Small intestine (tissue), 7 donors: ENCODE measurements around the gene ISYNA1. TPM values are rescaled to one million over a fixed set of nuclear protein-coding genes. Genes with fewer than 3 reads are reported as not detected.
A peak's percentile ranks its signal among the peaks of the same experiment; 100 is the strongest.

Experiments used
- DNase-seq, 2 donors: peaks; one replicate each; pipeline versions ENCODE4 v3.0.0 to v3.0.0-alpha.2; 2013
- FAIRE-seq: peaks from 2 replicates; lab custom pipeline; 2012; peaks lifted over from hg19 to GRCh38; lab: Jason Lieb, UNC
- H3K27ac ChIP-seq, 3 donors: one replicate each; pipeline ENCODE4 v1.5.1; 2013; ENCODE audit warnings: low read length in 2 of 3, mild to moderate bottlenecking in 2 of 3, control low read depth in 1 of 3, inconsistent platforms in 1 of 3, low read depth in 1 of 3, moderate library complexity in 1 of 3
- H3K27me3 ChIP-seq, 3 donors: one replicate each; pipeline ENCODE4 v1.6.1; 2013; ENCODE audit warnings: low read length in 3 of 3, inconsistent platforms in 1 of 3; ENCODE audit not compliant: control insufficient read depth in 3 of 3, insufficient read depth in 3 of 3
- H3K36me3 ChIP-seq, 3 donors: one replicate each; pipeline ENCODE4 v1.6.1; 2013; ENCODE audit warnings: low read length in 3 of 3, inconsistent platforms in 1 of 3, low read depth in 1 of 3, mild to moderate bottlenecking in 1 of 3, moderate library complexity in 1 of 3; ENCODE audit not compliant: control insufficient read depth in 3 of 3, insufficient read depth in 2 of 3
- H3K4me1 ChIP-seq, 3 donors: one replicate each; pipeline ENCODE4 v1.6.1; 2013; ENCODE audit warnings: low read length in 2 of 3, inconsistent platforms in 1 of 3, low read depth in 1 of 3, mild to moderate bottlenecking in 1 of 3, moderate library complexity in 1 of 3; ENCODE audit not compliant: control insufficient read depth in 3 of 3, insufficient read depth in 2 of 3
- H3K4me3 ChIP-seq, 3 donors: one replicate each; pipeline ENCODE4 v1.5.1; 2013; ENCODE audit warnings: low read length in 3 of 3, control low read depth in 1 of 3, inconsistent platforms in 1 of 3, low read depth in 1 of 3, mild to moderate bottlenecking in 1 of 3, moderate library complexity in 1 of 3
- H3K9me3 ChIP-seq, 2 donors: one replicate each; pipeline ENCODE4 v1.6.1; 2013; ENCODE audit warnings: low read depth in 1 of 2, low read length in 1 of 2; ENCODE audit not compliant: control insufficient read depth in 2 of 2, insufficient read depth in 1 of 2
- WGBS, 3 donors: extraction: QIAGEN DNeasy Blood & Tissue Kit; methylation state at CpG; one replicate each; pipeline ENCODE4 v1.1.7; 2013; 5-methylcytosine and 5-hydroxymethylcytosine counted together
- polyA plus RNA-seq, 4 donors: library from polyadenylated mRNA; stranded (reverse) in 3 of 4; unstranded in 1 of 4; fragments of 200-250 nt in 3 of 4; fragments of 120-200 nt in 1 of 4; gene quantifications; one replicate each; pipeline versions ENCODE4 v1.2.1 to v1.2.3, GENCODE V29; 2013
- donor health status: healthy with polysubstance abuse.
- donor health status: control.
- donor health status: control.
- donor health status: Bipolar disorder and iron deficiency.
- donor health status: healthy.

The ISYNA1 gene
- polyA plus RNA-seq, 4 donors: 4.5 to 72.1 (median 9.3) TPM

- WGBS, 3 donors: 53 to 84% (median 68%) methylated on average over 12 to 13 of the region's 13 CpGs
- DNase-seq: no peak
- no peak for FAIRE-seq
Measured at GRCh38 chr19:18429717-18430416, 8.1 kb downstream of the ISYNA1 start.

DNA sequence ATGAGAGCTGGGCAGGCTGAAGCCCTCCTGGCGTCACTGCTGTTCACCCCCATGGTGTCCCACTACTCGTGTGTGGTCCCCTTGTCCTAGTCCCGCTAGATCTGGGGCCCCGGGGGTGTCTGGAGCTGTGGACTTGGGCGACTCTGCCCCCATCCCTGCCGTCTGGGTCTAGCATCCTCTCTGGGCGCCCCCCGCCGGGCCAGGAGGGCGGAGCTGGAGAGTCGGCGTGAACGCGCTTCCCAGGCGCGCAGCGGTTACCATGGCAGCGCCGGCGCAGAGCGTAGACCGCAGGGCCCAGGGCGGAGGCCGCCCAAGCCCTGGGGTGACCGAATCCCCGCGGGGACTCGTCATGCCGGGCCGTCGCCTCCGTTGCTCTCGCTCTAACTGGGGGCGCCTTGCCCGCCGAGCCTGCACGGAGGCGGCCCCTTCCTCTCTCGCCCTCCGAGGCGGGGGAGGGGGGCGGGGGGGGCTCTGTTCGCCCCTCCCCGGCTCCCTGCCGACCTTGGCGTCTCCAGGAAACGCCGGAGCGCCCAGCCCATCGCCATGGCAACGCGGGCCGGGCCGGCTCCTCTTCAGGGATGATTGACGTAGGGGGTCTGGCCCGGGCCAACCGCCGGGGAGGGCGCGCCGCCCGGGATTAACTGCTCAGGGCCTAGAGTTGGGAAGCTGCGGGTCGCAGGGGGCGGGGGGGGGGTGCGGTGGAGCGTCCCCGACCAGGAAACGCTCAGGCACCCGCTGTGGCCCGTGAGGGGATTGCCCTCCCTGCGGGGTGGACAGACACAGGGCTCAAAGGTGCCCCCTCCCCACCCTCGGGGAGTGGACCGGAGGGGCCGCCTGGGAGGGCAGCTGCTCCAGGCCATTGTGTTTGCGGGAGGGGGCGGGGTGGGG, 8.9 kb downstream of the ISYNA1 start:
- DNase-seq (peak in 1 of 2 donors; percentile 87), FAIRE-seq (no peak)
- peak overlapping the region in 2 of 3 donors; percentile 69 to 78 for H3K27ac ChIP-seq
- H3K9me3 ChIP-seq: no peaks in the 10 kb centered on the region
- peaks cover 0 to 36% (median 0%) of the 10 kb centered on the region in 3 donors for H3K4me1 ChIP-seq
- H3K27me3 ChIP-seq: no peaks in the 10 kb centered on the region
- peak overlapping the region in 2 of 3 donors; percentile 29 to 38 for H3K4me3 ChIP-seq
- H3K36me3 ChIP-seq: peaks cover 0 to 89% (median 0%) of the 10 kb centered on the region in 3 donors
- WGBS, 3 donors: 25 to 71% (median 43%) methylated on average over 53 to 77 of the region's 77 CpGs

More at GRCh38 chr19:18429717-18430416, 8.1 kb downstream of the ISYNA1 start:
- Histone ChIP-seq H3K9me3 (no peaks in the 10 kb centered on the region), H3K27me3 (no peaks in the 10 kb centered on the region), H3K36me3 (peaks cover 0 to 94% (median 0%) of the 10 kb centered on the region in 3 donors), H3K27ac (peak overlapping the region in 1 of 3 donors; percentile 78), H3K4me3 (peak overlapping the region in 1 of 3 donors; percentile 29), H3K4me1 (peaks cover 0 to 33% (median 0%) of the 10 kb centered on the region in 3 donors)

DNA sequence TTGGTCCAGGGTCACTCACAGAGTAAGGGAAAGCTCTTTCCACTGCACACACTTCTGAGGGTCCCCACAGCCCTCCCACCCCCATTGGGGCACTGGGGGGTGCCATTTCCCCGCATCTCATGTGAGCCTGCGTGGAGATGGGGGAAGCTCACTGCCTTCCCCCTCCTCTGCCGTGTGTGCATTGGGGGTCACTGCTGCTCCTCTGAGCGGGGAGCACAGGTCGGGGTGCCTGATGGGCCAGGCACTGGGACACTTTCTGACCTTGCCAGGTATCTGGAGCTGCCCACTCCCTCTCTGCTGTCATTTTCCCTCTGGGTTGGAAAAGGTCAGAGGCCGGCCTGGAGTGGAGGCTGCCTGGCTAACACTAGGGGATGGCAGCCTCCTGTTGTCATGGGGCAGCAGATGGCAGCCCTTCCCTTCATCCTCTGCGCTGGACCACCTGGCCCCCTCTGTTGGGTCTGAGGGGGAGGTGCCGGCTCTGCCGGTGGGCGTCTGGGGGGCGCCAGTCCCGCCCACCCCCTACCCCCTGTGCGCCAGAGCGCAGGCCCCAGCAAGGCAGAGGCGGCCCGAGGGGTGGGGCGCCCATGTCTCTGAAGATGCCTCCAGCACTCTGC, 9.7 kb downstream of the ISYNA1 start:
- Histone ChIP-seq H3K4me3 (no peak overlapping the region), H3K27me3 (no peaks in the 10 kb centered on the region), H3K4me1 (peaks cover 0 to 43% (median 0%) of the 10 kb centered on the region in 3 donors), H3K27ac (peak overlapping the region in 2 of 3 donors; percentile 69 to 78), H3K9me3 (no peaks in the 10 kb centered on the region), H3K36me3 (peaks cover 0 to 93% (median 0%) of the 10 kb centered on the region in 3 donors)
- 70 to 91% (median 81%) methylated on average over 16 to 17 of the region's 17 CpGs for WGBS, 3 donors
- DNase-seq (no peak), FAIRE-seq (no peak)

DNA sequence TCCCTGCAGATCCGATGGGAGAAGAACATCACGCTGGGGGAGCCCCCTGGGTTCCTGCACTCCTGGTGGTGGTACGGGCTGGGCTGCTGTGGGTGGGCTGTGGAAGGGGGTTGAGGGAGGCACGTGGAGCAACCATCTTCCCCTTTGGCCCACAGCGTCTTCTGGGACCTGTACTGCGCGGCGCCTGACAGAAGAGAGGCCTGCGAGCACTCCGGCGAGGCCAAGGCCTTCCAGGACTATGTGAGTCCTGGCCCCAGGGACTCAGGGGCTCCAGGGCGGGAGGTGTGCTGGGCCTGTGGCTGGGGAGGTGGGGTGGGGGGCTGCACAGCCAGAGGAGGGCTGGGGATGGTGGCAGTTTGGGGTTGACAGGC, 10.2 kb downstream of the ISYNA1 start:
- Histone ChIP-seq H3K36me3 (peaks cover 0 to 93% (median 0%) of the 10 kb centered on the region in 3 donors), H3K27ac (no peak overlapping the region)
- no peak for FAIRE-seq

GRCh38 chr19:18427080-18427742, 10.7 kb downstream of the ISYNA1 start:
- H3K4me1 ChIP-seq: peaks cover 0 to 48% (median 0%) of the 10 kb centered on the region in 3 donors
- no peaks in the 10 kb centered on the region for H3K27me3 ChIP-seq
- WGBS, 3 donors: 77 to 84% (median 81%) methylated on average over 13 to 16 of the region's 16 CpGs
- FAIRE-seq: no peak
- H3K9me3 ChIP-seq: no peaks in the 10 kb centered on the region
- H3K4me3 ChIP-seq: no peak overlapping the region
- H3K27ac ChIP-seq: no peak overlapping the region
- no peak for DNase-seq
- H3K36me3 ChIP-seq: peaks cover 0 to 93% (median 0%) of the 10 kb centered on the region in 3 donors

More for the DNA sequence above, 10.2 kb downstream of the ISYNA1 start:
- Histone ChIP-seq H3K27me3 (no peaks in the 10 kb centered on the region), H3K4me1 (peaks cover 0 to 46% (median 0%) of the 10 kb centered on the region in 3 donors), H3K4me3 (no peak overlapping the region), H3K9me3 (no peaks in the 10 kb centered on the region)
- WGBS, 3 donors: 90 to 94% (median 91%) methylated on average over 12 of the region's 12 CpGs
- DNase-seq: no peak

DNA sequence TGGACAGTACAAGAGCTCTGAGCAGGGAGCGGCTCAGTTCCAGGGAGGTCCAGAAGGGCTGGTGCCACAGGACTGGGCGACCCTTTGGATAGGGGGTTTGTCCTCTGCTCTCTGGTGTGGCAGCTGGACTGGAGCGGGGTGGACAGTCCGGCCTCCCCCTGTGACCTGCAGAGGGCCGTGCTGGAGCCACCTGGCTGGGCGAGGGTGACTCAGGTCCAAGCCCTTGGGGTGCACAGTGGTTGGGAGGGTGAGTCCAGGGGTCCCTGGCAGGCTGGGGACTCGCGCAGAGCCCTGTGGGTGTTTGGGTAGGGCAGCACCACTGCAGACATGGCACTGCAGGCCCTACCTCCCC, 11.5 kb downstream of the ISYNA1 start:
- FAIRE-seq: no peak
- peaks cover 0 to 56% (median 0%) of the 10 kb centered on the region in 3 donors for H3K4me1 ChIP-seq
- peak overlapping the region in 1 of 3 donors; percentile 43 for H3K27ac ChIP-seq

DNA sequence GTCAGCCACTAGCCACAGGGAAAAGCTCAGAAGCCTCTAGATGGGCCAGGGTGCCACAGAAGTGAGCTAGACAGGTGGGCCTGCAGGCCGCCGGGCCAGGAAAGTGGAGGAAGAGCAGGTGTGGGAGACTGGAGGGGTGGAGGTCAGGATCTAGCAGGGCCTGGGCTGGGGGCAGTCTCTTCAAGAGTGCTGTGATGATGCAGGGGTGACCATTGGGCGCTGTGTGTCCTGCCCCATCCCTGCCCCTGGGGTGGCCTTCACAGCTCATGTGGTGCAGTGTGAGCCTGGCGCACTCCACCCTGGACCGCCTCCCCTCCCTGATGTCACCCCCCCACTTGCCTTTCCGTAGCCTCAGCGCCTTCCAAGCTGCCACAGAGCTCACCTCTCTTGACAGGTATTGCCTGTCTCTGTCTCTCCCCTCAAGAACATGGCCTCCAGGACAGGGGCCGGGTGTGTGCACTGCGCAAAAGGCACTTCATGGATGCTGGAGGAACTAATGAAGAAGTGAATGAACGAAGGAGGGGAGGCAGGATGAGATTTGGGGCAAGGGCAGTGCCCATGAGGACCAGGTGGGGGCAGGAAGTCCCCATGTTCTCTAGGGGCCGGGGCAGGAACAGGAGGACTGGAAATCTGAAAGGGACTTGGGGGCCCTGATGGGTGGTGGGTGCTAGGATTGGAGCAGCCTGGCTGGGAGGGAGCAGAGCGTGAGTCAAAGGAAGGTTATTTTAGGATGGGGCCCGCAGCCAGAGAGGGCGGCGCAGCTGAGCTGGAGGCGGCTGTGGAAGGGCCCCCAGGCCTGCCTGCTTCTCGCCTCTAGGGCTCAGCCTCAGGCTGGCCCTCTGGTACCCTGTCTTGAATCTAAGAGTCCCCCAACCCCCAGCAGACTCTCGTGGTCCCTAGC, 12.2 kb downstream of the ISYNA1 start:
- H3K4me3 ChIP-seq: no peak overlapping the region
- FAIRE-seq: no peak
- 61 to 83% (median 77%) methylated on average over 13 to 18 of the region's 18 CpGs for WGBS, 3 donors
- H3K36me3 ChIP-seq: peaks cover 0 to 87% (median 0%) of the 10 kb centered on the region in 3 donors
- no peaks in the 10 kb centered on the region for H3K9me3 ChIP-seq
- DNase-seq: no peak
- H3K27me3 ChIP-seq: no peaks in the 10 kb centered on the region
- peaks cover 0 to 62% (median 0%) of the 10 kb centered on the region in 3 donors for H3K4me1 ChIP-seq
- H3K27ac ChIP-seq: peak overlapping the region in 1 of 3 donors; percentile 43

More for the DNA sequence above, 11.5 kb downstream of the ISYNA1 start:
- H3K4me3 ChIP-seq: no peak overlapping the region
- peaks cover 0 to 89% (median 0%) of the 10 kb centered on the region in 3 donors for H3K36me3 ChIP-seq
- DNase-seq: no peak
- H3K27me3 ChIP-seq: no peaks in the 10 kb centered on the region
- no peaks in the 10 kb centered on the region for H3K9me3 ChIP-seq
- WGBS, 3 donors: 81 to 87% (median 87%) methylated on average over 8 of the region's 8 CpGs
